Esophagus squamous epithelium (tissue), 4 donors: ENCODE results near the gene RAB9A.

Source experiments
- POLR2A ChIP-seq, 4 donors: fragments of 450-650 bp; IDR thresholded peaks; one replicate each; pipeline ENCODE4 v1.6.1; 2017; ENCODE audit warnings: antibody characterized with exemption in 4 of 4, mild to moderate bottlenecking in 4 of 4, moderate library complexity in 3 of 4
- TF ChIP-seq, protein P1 (sequence below), 6 experiments: fragments of 450-650 bp in 4 of 6; fragments of 200-600 bp in 2 of 6; sonication (generic) in 2 of 6; IDR thresholded peaks; one replicate each; pipeline ENCODE4 v1.5.1; 2016 to 2019; ENCODE audit warnings: antibody characterized with exemption in 6 of 6, mild to moderate bottlenecking in 4 of 6, moderate library complexity in 4 of 6

DNA sequence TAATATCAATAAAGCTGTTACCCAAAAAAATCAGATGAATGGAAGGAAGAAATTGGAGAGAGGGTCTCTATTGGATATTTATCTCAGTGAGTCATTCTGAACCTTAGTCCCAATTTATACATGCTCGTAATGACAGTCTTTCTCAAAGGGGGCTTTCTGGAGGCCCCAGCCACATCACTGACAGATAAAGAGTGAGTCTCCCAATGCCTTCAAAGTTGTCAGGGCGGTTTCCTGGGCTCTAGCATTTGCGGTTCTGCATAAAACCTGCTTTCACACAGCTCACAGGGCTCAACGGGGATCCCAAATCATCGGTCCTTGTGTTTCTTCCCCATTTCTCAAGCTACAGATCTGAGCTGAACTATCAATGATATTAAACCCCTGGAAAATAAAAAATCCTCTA, 18.7 kb upstream of the RAB9A start:
- TF ChIP-seq, protein P1, sequence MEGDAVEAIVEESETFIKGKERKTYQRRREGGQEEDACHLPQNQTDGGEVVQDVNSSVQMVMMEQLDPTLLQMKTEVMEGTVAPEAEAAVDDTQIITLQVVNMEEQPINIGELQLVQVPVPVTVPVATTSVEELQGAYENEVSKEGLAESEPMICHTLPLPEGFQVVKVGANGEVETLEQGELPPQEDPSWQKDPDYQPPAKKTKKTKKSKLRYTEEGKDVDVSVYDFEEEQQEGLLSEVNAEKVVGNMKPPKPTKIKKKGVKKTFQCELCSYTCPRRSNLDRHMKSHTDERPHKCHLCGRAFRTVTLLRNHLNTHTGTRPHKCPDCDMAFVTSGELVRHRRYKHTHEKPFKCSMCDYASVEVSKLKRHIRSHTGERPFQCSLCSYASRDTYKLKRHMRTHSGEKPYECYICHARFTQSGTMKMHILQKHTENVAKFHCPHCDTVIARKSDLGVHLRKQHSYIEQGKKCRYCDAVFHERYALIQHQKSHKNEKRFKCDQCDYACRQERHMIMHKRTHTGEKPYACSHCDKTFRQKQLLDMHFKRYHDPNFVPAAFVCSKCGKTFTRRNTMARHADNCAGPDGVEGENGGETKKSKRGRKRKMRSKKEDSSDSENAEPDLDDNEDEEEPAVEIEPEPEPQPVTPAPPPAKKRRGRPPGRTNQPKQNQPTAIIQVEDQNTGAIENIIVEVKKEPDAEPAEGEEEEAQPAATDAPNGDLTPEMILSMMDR (IDR thresholded peaks at IDR 0.05): no peak
- TF ChIP-seq POLR2A (IDR thresholded peaks at IDR 0.05): no peak
